ENCODE results near the gene PLCB3.

Gene PLCB3

GRCh38 chr11:64290352-64291261, 39.3 kb downstream of the PLCB3 start:
- H3K27ac ChIP-seq (ENCODE audit: low read depth, low read length, poor library complexity, severe bottlenecking), result no peak overlapping the region
- H3K79me2 ChIP-seq (ENCODE audit: insufficient read depth, low read length), result no peaks in the 10 kb centered on the region
- no peaks in the 10 kb centered on the region for H3K9me3 ChIP-seq (ENCODE audit: low read length)
- H3K4me3 ChIP-seq (ENCODE audit: low read depth, low read length, poor library complexity, severe bottlenecking), result no peak overlapping the region
- peaks cover 8% of the 10 kb centered on the region; the same call in 1 of the 2 replicates for H3K27me3 ChIP-seq (ENCODE audit: insufficient read depth, low read length)
- H3K9me2 ChIP-seq (ENCODE audit: low read depth, low read length), result no peaks in the 10 kb centered on the region
- H3K4me1 ChIP-seq (ENCODE audit: insufficient read depth, low read length, severe bottlenecking), result peaks cover 6% of the 10 kb centered on the region
- no peak overlapping the region for H3K9ac ChIP-seq (ENCODE audit: low read length)
- no peaks in the 10 kb centered on the region for H3F3A ChIP-seq (ENCODE audit: insufficient read depth, low read length)
- TF ChIP-seq CTCF (IDR thresholded peaks at IDR 0.05; ENCODE audit: low read length), result no peak
- no peak for TF ChIP-seq EZH2 (IDR thresholded peaks at IDR 0.05; ENCODE audit: borderline replicate concordance, low read length)
- no peaks in the 10 kb centered on the region for H4K20me1 ChIP-seq (ENCODE audit: insufficient read depth, low read length)
- no peak overlapping the region for H2AFZ ChIP-seq (ENCODE audit: low read length)
- H3K36me3 ChIP-seq (ENCODE audit: insufficient read depth, low read length), result no peaks in the 10 kb centered on the region
- H3K4me2 ChIP-seq (ENCODE audit: low read length), result no peak overlapping the region

GRCh38 chr11:64291262-64291751, 40.0 kb downstream of the PLCB3 start, which contains the start of gene KCNK4:
TSS of gene KCNK4 (plus strand) at chr11:64291302. CDS start at chr11:64293019, 1,717 bp downstream.
- no peaks in the 10 kb centered on the region for H4K20me1 ChIP-seq (ENCODE audit: insufficient read depth, low read length)
- no peak within 1 kb of the TSS for H3K9ac ChIP-seq (ENCODE audit: low read length)
- TF ChIP-seq EZH2 (IDR thresholded peaks at IDR 0.05; ENCODE audit: borderline replicate concordance, low read length), result no peak
- no peak for TF ChIP-seq CTCF (IDR thresholded peaks at IDR 0.05; ENCODE audit: low read length)
- H3K9me3 ChIP-seq (ENCODE audit: low read length), result no peaks in the 10 kb centered on the region
- H2AFZ ChIP-seq (ENCODE audit: low read length), result no peak within 1 kb of the TSS
- H3K27ac ChIP-seq (ENCODE audit: low read depth, low read length, poor library complexity, severe bottlenecking), result no peak within 1 kb of the TSS
- peaks cover 1% of the 10 kb centered on the region for H3K4me1 ChIP-seq (ENCODE audit: insufficient read depth, low read length, severe bottlenecking)
- H3K27me3 ChIP-seq (ENCODE audit: insufficient read depth, low read length), result peaks cover 8% of the 10 kb centered on the region; the same call in 1 of the 2 replicates
- H3K9me2 ChIP-seq (ENCODE audit: low read depth, low read length), result no peaks in the 10 kb centered on the region
- H3K79me2 ChIP-seq (ENCODE audit: insufficient read depth, low read length), result no peaks in the 10 kb centered on the region
- H3K36me3 ChIP-seq (ENCODE audit: insufficient read depth, low read length), result no peaks in the 10 kb centered on the region
- H3K4me3 ChIP-seq (ENCODE audit: low read depth, low read length, poor library complexity, severe bottlenecking), result no peak within 1 kb of the TSS
- no peaks in the 10 kb centered on the region for H3F3A ChIP-seq (ENCODE audit: insufficient read depth, low read length)
- no peak within 1 kb of the TSS for H3K4me2 ChIP-seq (ENCODE audit: low read length)

- Histone ChIP-seq H3K9me2 (ENCODE audit: low read depth, low read length) (no peaks in the 10 kb centered on the region), H3K27ac (ENCODE audit: low read depth, low read length, poor library complexity, severe bottlenecking) (no peak overlapping the region), H3K36me3 (ENCODE audit: insufficient read depth, low read length) (no peaks in the 10 kb centered on the region), H3K4me3 (ENCODE audit: low read depth, low read length, poor library complexity, severe bottlenecking) (no peak overlapping the region), H3K9me3 (ENCODE audit: low read length) (no peaks in the 10 kb centered on the region), H3K4me2 (ENCODE audit: low read length) (no peak overlapping the region), H4K20me1 (ENCODE audit: insufficient read depth, low read length) (no peaks in the 10 kb centered on the region), H3K4me1 (ENCODE audit: insufficient read depth, low read length, severe bottlenecking) (no peaks in the 10 kb centered on the region), H3K9ac (ENCODE audit: low read length) (no peak overlapping the region), H3K79me2 (ENCODE audit: insufficient read depth, low read length) (no peaks in the 10 kb centered on the region), H2AFZ (ENCODE audit: low read length) (no peak overlapping the region), H3K27me3 (ENCODE audit: insufficient read depth, low read length) (peaks cover 8% of the 10 kb centered on the region; the same call in 1 of the 2 replicates), H3F3A (ENCODE audit: insufficient read depth, low read length) (no peaks in the 10 kb centered on the region)
- TF ChIP-seq CTCF (IDR thresholded peaks at IDR 0.05; ENCODE audit: low read length) (no peak), EZH2 (IDR thresholded peaks at IDR 0.05; ENCODE audit: borderline replicate concordance, low read length) (no peak)
Observed at GRCh38 chr11:64291752-64292459, 40.6 kb downstream of the PLCB3 start.

Data from OCI-LY1 (cell line).